RPMI7951 (cell line): ENCODE results near the gene CPLANE2. TPM values are rescaled to one million over a fixed set of nuclear protein-coding genes. Genes with fewer than 3 reads are reported as not detected.
"Not testable (repeated sequence)": the region's sequence is repeated elsewhere in the genome, so short reads cannot be mapped to it uniquely, and the experiment has no call there.

ENCODE experiments used
- DNase-seq: peaks from one replicate; pipeline ENCODE4 v3.0.0-alpha.2; 2012; ENCODE audit warnings: low read depth
- total RNA-seq: library from RNA; depleted of rRNA; stranded (reverse); fragments of >200 nt; shearing (Covaris generic); gene quantifications from 2 replicates; pipeline ENCODE4 v1.2.3, GENCODE V29; 2014

The CPLANE2 gene
- total RNA-seq, 1 experiment from 2014 or later = 2.4 TPM

DNA sequence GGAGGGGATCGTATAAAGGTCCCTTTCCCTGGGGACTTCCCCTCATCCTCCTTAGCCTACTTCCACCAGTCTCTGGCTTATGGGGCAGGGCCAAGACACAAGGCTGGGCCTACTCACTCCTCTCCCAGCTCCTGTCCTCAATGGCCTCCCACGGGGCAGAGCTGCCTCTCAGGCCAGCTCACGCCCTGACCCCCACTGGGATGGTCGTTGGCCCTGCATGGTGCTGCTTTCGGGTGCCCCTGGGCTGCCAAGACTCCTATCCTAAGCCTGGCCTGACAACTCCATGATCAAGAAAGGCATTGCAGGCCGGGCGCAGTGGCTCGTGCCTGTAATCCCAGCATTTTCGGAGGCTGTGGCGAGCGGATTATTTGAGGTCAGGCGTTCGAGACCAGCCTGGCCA is 6.2 kb downstream of the CPLANE2 start:
- no peak for DNase-seq

DNA sequence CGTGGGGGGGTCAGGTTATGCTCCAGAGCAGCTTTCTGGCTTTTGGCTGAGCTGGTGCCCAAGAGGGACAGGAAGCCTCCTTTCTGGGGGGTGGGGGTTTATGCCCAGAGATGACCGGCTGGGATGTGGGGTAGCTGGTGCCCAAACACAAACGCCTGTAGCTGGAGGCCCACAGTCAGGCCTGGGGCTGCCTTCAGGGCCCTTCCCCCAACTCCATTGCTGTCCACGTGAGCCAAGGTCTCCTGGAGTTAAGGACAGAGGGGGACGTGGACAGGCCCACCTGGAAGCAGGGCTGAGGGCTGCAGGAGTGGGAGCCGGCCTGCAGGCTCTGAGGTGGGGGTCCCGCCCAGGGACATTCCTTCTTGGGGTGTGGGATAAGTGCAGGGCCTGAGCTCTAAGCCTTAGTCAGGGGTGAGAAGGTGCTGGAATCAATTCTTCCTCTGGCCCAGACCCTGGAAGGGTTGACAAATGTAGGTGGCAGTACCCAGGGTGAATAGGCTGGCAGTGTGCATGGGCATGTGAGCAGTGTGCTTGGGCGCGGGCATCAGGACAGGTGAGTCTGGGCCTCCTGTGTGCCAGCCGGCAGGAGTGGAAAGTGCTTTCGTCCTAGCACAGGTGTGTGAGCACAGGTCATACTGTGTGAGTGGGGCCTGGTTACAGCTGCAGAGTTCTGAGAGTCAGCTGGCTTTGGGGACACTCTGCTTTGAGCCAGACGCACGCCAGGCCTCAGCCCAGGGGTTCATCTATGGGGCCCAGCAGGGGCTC is 6.8 kb downstream of the CPLANE2 start:
- DNase-seq = no peak

DNA sequence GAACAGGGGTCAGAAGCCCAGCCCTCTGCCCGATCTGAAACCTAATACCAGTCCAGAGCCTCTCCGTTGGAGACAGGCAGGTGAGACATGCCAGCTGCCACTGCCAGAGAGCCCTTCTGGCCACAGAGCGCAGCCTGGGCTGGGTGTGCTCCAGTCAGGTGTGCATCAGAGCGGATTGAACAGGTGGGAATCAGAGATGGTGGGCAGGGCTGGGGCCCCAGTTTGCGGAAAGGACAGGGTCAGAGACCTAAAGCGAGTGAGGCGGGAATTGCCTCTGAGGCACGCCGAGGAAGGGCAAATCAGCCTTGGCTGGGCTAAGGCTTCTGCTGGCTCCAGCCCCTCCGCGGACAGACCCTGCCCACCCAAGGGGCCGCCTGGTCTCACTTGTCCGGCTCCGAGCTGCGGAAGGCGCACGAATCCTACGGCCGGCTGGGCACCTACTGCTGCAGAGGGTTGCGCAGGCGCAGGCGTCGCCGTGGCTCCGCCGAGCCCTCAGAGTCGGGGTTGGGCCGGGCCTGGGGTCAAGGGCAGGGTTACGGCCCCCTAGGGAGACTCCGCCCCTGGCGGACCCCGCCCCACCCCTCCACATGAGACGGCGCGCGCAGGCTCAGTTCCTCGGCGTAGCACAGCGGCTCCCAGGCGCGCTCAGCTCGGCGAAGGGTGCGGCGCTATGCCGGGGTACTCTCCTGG is 10.3 kb downstream of the CPLANE2 start:
- DNase-seq = no peak

DNA sequence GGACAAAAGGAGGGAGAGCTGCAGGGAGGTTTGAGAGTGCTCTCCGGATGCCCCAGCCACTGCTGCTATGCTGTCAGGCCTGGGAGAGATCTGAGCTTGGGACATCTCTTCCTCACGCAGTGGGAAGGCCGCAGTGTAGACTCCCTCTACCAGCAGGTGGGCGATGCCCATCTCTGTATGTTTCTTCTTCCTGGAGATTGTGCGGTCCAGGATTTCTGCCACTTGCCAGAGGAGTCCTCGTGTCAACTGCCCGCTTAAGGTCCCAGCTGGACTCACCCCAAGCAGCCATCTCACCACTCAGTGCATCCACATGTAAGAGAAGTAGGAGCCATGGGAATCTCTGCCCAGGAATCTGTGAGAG is 10.9 kb downstream of the CPLANE2 start:
- DNase-seq = no peak

DNA sequence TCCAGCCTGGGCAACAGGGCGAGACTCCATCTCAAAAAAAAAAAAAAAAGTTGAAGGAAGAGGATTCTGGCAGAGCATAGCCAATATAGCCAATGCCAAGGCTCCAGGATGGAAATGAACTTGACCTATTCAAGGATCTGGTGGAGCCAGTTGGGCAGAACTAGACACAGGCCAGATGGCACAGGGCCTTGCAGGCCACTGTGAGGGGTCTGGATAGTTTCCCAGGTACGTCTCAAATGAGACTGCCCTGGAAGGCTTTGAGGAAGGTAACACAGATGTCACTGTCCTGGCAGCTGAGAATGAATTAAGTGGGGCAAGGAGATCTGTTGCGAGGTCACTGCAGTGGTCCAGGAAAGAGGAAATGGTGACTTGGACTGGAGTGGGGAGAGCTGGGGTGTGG is 12.5 kb downstream of the CPLANE2 start:
- no peak for DNase-seq

DNA sequence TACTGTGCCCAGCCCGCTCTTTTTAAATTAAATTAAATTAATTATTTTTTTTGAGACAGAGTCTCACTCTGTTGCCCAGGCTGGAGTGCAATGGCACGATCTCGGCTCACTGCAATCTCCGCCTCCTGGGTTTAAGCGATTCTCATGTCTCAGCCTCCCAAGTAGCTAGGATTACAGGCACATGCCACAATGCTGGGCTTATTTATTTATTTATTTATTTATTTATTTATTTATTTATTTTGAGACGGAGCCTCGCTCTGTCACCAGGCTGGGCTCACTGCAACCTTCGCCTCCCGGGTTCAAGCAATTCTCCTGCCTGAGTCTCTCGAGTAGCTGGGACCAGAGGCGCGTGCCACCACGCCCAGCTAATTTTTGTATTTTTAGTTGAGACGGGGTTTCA is 14.3 kb downstream of the CPLANE2 start:
- DNase-seq = not testable (repeated sequence)

DNA sequence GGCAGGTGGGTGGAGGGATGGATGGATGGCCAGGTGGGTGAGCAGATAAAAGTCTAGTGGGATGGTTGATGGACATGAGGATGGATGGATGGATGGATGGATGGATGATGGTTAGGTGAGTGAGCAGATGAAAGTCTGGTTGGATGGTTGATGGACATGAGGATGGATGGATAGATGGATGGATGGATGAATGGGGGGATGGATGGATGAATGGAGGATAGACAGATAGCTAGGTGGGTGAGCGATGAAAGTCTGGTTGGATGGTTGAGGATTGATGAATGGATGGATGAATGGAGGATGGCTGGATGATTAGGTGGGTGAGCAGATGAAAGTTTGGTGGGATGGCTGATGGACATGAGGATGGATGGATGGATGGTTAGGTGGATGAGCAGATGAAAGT is 15.5 kb downstream of the CPLANE2 start:
- no peak for DNase-seq

DNA sequence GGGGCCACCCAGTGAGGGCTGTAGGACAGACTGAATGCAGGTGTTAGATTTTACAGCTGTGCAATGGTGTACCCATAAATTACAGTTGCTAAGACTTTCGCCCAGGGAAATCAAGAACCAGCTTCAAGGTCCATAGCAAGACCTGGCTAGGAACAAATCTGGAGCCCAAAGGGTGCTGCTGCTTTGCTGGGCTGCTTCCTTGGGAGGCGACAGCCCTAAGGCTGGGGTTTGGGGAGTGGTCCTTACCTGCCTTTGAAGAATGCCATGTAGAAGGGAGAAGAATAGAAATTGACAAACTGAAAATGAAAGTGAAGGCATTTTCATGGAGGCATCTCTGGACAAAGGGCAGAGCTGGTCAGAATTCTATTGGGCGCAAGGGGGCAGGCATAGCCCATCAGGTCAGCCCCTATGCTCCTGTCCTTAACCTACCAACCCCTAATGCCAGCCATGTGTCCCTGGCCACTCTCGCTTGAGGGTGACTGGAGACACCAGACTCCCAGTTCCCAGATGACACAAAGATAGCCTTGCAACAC is 16.9 kb downstream of the CPLANE2 start:
- DNase-seq = no peak

DNA sequence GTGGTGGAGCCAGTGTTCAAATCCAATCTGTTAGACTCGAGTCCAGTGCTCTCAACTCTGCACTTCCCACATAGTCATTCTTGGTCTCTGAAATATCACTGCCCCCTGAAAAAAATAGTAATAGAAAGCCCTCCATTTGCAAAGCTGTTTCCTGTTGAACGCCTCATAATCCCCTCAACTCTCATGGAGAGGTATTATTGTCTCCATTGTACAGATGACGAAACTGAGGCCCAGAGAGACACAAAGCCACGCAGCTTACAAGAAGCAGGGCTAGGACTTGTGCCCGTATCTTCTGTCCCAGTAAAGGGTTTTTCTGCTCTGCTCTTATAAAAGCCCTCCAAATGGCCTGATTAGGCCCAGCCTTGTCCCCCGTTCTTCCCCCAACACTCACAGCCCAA is 18.3 kb downstream of the CPLANE2 start:
- DNase-seq = no peak

DNA sequence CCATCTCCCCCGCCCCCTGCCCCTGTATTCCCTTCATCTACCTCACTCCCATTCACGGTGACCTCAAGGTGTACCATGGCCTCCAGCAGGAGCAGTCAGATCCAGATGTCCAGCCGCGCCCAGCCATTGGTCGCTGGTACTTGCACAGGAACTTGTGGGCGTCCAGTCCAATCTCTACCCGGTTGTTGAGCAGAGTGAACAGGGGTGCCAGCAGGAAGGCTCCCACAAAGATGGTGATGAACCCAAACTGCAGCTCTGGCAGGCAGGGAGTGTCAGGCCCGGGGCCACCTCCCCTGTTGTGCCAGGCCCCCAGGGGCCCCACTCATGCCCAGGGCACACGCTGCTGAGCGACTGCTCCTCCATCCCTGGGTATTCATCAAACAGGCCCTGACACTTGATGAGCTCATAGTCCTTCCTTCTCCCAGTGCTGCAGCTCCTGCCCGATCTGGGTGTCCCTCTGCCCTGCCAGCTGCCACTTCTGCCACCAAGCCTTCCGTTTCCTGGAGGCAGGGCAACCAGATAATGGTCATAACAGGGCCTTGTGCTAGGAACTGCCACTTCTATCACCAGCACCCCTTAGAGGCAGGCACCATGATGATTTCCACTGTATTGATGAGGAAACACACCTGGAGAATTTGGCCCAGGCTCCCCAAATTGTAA is 18.8 kb downstream of the CPLANE2 start:
- DNase-seq = no peak

DNA sequence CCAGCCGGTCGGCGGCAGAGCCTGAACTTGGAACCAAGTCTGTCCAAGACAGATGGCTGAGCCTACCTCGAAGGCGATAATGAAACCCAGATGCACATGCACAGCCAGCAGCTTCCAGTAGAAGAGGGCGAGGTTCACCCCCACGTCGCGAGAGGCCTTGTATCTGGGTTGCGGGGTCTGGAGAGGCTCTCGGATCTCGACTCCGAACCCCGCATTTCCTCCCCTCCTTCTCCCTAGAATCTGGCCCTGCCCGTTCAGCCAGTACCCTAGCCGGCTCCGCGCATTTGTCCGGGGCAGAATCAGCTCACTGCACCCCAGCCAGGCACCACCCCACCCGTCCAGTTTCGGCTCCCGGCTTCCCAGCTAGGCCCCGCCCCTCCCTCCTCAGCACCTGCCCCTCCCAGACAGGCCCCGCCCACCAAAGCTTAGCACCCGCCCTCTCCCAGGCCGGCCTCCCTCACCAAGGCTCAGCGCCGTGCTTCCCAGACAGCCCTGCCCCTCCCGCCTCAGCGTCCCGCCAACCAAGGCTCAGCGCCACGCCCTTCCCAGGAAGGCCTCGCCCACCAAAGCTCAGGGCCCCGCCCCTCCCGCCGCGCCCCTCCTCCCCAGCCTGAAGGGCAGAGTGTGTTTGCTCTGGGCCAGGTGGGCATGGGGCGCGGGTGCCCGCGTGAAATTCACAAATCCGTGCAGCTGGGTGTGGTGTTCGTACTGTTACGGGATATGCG is 19.8 kb downstream of the CPLANE2 start:
- peak; percentile 96 for DNase-seq

DNA sequence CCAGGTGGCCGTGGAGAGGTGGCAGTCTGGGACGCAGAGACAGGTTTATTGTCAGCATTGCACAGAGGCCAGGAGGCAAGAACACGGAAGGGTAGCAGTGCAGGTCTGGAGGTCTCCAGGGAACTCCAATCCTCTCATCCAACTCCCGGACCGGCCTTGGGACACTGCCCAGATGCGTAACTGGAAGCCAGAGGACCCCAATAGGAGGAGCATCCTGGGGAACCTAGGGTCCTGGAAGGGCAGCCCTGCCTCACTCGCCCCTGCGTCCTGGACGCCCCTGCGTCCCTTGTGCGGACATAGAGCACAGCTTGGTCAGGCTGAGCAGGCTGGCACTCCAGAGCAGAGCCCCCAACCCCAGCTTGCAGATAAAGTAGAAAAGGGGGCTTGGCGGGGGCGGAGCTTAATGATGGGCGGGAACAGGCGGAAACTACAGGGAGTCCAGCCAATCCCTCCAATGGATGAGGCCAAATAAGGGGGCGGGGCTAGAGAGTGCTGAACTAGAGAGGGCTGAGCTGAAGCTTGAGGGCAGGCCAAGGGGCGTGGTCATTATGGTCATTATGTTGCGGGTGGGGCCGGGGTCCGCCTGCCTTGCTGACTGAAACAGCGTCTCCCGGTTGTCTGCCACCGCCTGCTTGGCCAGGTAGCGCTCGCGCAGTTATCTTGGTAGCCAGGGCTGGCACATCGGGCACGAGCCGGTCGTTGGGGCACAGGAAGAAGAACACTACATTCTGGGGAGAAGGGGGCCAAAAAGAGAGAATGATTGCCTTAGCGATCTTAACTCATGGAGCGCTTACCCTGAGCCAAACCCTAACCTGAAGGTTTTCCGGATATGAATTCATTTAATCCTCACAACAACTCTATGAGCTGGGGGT is 20.9 kb downstream of the CPLANE2 start:
- peak; percentile 85 for DNase-seq

DNA sequence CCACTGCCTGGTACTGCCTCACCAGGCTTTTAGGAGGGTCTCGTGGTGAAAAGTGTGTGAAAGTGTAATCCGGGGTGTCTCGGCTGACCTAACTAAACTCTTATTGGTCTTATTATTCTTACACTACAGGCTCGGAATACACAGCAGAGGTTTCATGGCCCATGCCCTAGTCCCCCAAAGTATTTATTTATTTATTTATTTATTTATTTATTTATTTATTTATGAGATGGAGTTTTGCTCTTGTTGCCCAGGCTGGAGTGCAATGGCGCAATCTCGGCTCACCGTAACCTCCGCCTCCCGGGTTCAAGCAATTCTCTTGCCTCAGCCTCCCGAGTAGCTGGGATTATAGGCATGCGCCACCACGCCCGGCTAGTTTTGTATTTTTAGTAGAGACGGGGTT is 21.7 kb downstream of the CPLANE2 start:
- not testable (repeated sequence) for DNase-seq

DNA sequence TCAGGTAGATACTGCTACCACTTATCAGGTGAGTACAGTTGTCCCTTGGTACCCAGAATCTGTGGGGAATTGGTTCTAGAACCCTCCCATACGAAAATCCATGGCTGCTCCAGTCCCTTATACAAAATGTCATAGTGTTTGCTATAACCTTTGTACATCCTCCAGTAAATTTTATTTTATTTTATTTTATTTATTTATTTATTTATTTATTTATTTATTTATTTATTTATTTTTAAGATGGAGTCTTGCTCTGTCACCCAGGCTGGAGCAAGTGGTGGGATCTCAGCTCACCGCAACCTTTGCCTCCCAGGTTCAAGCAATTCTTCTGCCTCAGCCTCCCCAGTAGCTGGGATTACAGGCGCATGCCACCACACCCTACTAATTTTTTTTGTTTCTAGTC is 23.4 kb downstream of the CPLANE2 start:
- DNase-seq = not testable (repeated sequence)

DNA sequence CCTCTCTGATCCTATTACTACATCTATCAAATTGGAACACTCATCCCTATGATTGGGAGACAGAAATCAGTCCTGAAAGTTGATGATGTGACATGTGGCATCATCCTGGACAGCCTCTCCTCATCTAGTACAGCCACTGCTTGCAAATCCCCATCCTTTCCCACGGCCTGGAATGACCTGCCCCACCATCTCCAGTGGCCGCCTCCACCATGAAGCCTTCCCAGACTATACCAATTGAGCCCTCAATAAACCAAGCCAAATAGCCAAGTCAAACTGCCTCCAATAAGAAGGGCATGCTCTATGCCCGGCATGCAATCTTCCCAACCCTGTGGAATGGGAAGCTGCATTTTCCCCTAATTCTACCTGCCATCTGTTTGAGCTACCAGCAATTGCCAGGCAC is 24.0 kb downstream of the CPLANE2 start:
- no peak for DNase-seq

DNA sequence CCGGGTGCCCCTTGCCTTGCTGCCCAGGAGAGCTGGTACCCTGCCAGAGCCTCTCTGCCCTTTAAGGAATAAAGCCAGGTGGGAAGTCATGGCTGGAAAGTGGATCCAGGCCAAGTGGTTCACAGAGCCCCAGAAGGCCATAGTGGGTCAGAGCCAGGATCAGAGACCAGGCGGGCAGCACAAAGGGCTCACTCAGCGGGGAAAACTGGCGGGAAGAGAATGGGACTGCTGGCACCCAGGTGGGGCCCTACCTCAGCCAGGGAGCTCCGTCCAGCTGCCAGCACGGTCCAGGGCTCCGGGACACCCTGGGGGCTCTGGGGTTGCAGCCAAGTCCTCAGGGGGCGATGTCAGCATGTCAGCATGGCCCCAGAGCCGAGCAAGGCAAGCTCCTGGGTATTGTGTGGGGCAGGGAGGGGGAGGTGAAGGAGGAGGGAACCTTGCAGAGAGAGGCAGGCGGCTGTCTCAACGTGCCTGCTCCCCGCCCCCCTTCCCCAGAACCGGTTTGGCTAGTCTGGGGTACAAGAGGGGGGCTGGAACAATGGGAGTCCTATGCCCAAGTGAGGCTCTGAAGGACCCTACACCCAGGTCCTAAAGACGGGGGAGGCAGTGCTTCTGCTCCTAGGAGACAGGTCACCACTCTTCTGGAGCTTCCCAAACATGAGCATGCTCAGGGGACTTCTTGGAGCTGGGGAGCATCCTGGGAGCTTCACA is 24.6 kb downstream of the CPLANE2 start, which contains the start of gene ARHGEF19:
ARHGEF19 (minus strand) TSS at position 402 of the 711 bp plus-strand sequence. CDS start 3,598 bp downstream, outside the sequence.
- no peak for DNase-seq

DNA sequence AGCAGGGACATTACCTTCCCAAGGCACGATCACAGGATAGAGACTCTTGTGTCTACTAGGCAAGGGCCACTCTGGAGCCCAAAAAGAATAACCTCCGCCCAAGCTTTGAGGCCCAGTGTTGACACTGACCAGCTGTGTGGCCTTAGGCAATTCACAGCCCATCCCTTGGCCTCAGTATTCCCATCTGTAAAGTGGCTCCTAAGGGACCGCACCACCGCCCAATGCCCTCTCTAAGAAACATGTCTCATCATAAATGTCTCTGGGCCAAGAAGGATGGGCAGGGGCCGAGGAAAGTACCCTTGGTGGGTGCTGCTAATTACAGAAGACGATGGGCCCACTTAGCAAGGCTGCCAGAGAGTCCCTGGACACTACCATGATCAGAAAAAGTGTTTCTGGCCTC is 25.2 kb downstream of the CPLANE2 start:
- DNase-seq = no peak

DNA sequence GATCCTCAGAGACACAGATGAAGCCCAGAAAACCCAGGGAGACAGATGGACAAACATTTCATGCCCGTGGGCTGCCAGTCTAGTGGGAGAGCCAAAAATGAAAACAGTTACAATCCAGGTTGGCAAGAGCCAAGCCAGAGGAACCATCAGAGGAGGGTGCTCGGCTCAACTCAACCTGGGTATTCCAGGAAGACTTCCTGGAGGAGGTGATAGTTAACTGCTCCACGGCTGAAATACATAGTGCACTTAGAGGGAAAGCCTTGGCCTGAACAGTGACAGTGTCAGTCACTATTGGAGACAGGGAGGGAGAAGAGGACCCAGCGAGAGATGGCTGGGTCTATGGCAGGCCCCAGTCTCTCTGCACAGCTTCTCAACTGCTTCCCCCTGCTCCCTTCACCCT is 26.4 kb downstream of the CPLANE2 start:
- no peak for DNase-seq

DNA sequence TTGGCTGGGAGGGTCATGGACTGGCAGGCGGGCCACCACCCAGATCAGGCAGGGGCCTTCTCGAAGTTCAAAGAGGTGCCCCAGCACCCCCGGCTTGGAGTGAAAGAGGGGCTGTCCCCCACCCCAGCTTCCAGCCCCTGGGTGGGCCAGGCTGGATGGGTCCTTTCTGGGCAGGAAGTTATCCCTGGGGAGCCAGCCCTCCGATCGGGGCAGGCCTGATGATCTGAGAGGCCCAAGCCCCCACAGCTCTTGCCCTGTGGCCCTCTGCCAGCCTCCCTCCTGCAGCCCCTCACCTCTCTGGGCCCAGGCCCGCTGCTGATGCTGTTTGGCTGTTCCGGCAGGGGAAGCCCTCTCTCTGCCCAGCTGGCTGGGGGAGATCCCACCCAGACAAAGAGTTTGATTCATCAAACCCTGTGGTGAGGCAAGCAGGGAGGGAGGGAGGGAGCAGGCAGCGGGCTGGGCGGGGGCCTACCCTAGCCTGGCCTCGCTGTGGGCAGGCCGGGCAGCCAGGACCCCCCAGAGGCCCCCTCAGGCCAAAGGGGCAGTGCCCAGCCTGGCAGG is 27.1 kb downstream of the CPLANE2 start:
- DNase-seq = no peak
